H1 (cell line): ENCODE measurements around the gene KPNA4. TPM values are rescaled to one million over a fixed set of nuclear protein-coding genes. Genes with fewer than 3 reads are reported as not detected.

Experiments used
- CTCF ChIA-PET: fragments of 300-600 bp; sonication (Branson Sonifier 250); formaldehyde crosslinking; loops from one replicate; lab custom pipeline; 2021; ENCODE audit not compliant: partially characterized antibody; lab: Charles Lee
- POLR2A ChIA-PET: fragments of 300-600 bp; sonication (Branson Sonifier 250); formaldehyde crosslinking; loops from one replicate; lab custom pipeline; 2021; ENCODE audit warnings: inconsistent platforms; ENCODE audit not compliant: partially characterized antibody; lab: Charles Lee
- DNase-seq, 2 experiments: peaks; one replicate each; pipeline versions ENCODE4 v3.0.0 to v3.0.0-alpha.2; 2010 to 2022; ENCODE audit warnings: low spot score in 2 of 2, low read depth in 1 of 2, mixed read lengths in 1 of 2
- FAIRE-seq: peaks from 2 replicates; lab custom pipeline; 2011; peaks lifted over from hg19 to GRCh38; lab: Jason Lieb, UNC
- H2AFZ ChIP-seq: 2 replicates; pipeline ENCODE4 v1.8.1; 2012; ENCODE audit warnings: low read length, inconsistent platforms
- H2AK5ac ChIP-seq: 2 replicates; pipeline ENCODE4 v1.6.1; 2013; ENCODE audit warnings: low read depth, low read length
- H2BK120ac ChIP-seq: replicated peaks from 2 replicates; pipeline ENCODE3; 2013; ENCODE audit warnings: low read depth, low read length, inconsistent platforms
- H2BK12ac ChIP-seq: 2 replicates; pipeline ENCODE4 v1.6.1; 2013; ENCODE audit warnings: low read depth, low read length
- H2BK15ac ChIP-seq: 2 replicates; pipeline ENCODE4 v1.6.1; 2013; ENCODE audit warnings: low read length
- H2BK20ac ChIP-seq: 2 replicates; pipeline ENCODE4 v1.6.1; 2013; ENCODE audit warnings: low read length
- H2BK5ac ChIP-seq: 2 replicates; pipeline ENCODE4 v1.6.1; 2013; ENCODE audit warnings: low read depth, low read length
- H3K14ac ChIP-seq: 2 replicates; pipeline ENCODE4 v1.6.1; 2013; ENCODE audit warnings: inconsistent platforms; ENCODE audit not compliant: insufficient read length
- H3K18ac ChIP-seq: 2 replicates; pipeline ENCODE4 v1.6.1; 2013; ENCODE audit warnings: low read length; ENCODE audit errors: extremely low read depth
- H3K23ac ChIP-seq: 2 replicates; pipeline ENCODE4 v1.6.1; 2013; ENCODE audit warnings: inconsistent platforms; ENCODE audit not compliant: insufficient read length
- H3K23me2 ChIP-seq: 2 replicates; pipeline ENCODE4 v1.6.1; 2013; ENCODE audit warnings: low read depth, low read length
- H3K27ac ChIP-seq: 2 replicates; pipeline ENCODE4 v1.6.1; 2011; ENCODE audit warnings: low read depth, low read length, inconsistent platforms
- H3K27me3 ChIP-seq, 4 experiments: replicated peaks in 1 of 4; 1 replicate in 1 of 4; 2 replicates in 3 of 4; pipeline versions ENCODE4 v1.6.1 to v1.8.1; 2011 to 2013; ENCODE audit warnings: low read length in 3 of 4, mild to moderate bottlenecking in 3 of 4, inconsistent platforms in 2 of 4, mixed read lengths in 2 of 4, moderate library complexity in 1 of 4; ENCODE audit not compliant: control insufficient read depth in 3 of 4, insufficient read depth in 3 of 4; ENCODE audit errors: extremely low read depth in 1 of 4
- H3K36me3 ChIP-seq, 4 experiments: 2 replicates each; pipeline versions ENCODE4 v1.6.1 to v1.8.1; 2011 to 2013; ENCODE audit warnings: mild to moderate bottlenecking in 4 of 4, low read length in 3 of 4, moderate library complexity in 2 of 4, control low read depth in 1 of 4, inconsistent platforms in 1 of 4; ENCODE audit not compliant: insufficient read depth in 4 of 4, control insufficient read depth in 2 of 4
- H3K4ac ChIP-seq: replicated peaks from 2 replicates; pipeline ENCODE3; 2013; ENCODE audit warnings: low read length, low read depth, mixed read lengths, inconsistent platforms; ENCODE audit not compliant: insufficient read length
- H3K4me1 ChIP-seq, 4 experiments: replicated peaks in 1 of 4; 1 replicate in 1 of 4; 2 replicates in 3 of 4; pipeline versions ENCODE4 v1.6.1 to v1.8.1; 2011 to 2013; ENCODE audit warnings: low read length in 3 of 4, inconsistent platforms in 2 of 4, mixed read lengths in 1 of 4; ENCODE audit not compliant: insufficient read depth in 4 of 4, control insufficient read depth in 3 of 4
- H3K4me2 ChIP-seq, 2 experiments: 2 replicates each; pipeline versions ENCODE4 v1.6.1 to v1.8.1; 2011 to 2013; ENCODE audit warnings: low read depth in 2 of 2, low read length in 2 of 2, control low read depth in 1 of 2, inconsistent platforms in 1 of 2, mild to moderate bottlenecking in 1 of 2; ENCODE audit not compliant: insufficient read depth in 1 of 2
- H3K4me3 ChIP-seq, 4 experiments: fragments of 200-600, 300-600 bp in 1 of 4; sonication (generic), shearing (Covaris generic), sonication (Bioruptor Twin) in 1 of 4; 2 replicates each; pipeline versions ENCODE4 v1.5.1 to v1.8.1; 2011 to 2016; ENCODE audit warnings: low read length in 4 of 4, low read depth in 3 of 4, control low read depth in 2 of 4, inconsistent platforms in 2 of 4, mild to moderate bottlenecking in 2 of 4, mixed read lengths in 1 of 4, moderate library complexity in 1 of 4; ENCODE audit not compliant: insufficient read depth in 2 of 4; ENCODE audit errors: extremely low read depth in 1 of 4
- H3K56ac ChIP-seq: replicated peaks from 2 replicates; pipeline ENCODE3; 2013; ENCODE audit warnings: low read depth, mild to moderate bottlenecking, mixed read lengths, low read length, inconsistent platforms; ENCODE audit not compliant: insufficient read length
- H3K79me1 ChIP-seq: 2 replicates; pipeline ENCODE4 v1.6.1; 2013; ENCODE audit warnings: low read depth, low read length, control low read depth
- H3K79me2 ChIP-seq, 2 experiments: 2 replicates each; pipeline versions ENCODE4 v1.6.1 to v1.8.1; 2012 to 2013; ENCODE audit warnings: low read length in 2 of 2, mild to moderate bottlenecking in 2 of 2, inconsistent platforms in 1 of 2; ENCODE audit not compliant: insufficient read depth in 2 of 2, control insufficient read depth in 1 of 2
- H3K9ac ChIP-seq, 4 experiments: replicated peaks in 1 of 4; 1 replicate in 1 of 4; 2 replicates in 3 of 4; pipeline versions ENCODE4 v1.6.1 to v1.8.1; 2011 to 2013; ENCODE audit warnings: low read depth in 3 of 4, low read length in 3 of 4, control low read depth in 2 of 4, mild to moderate bottlenecking in 2 of 4, moderate library complexity in 2 of 4, inconsistent platforms in 1 of 4; ENCODE audit errors: extremely low read depth in 1 of 4
- H3K9me3 ChIP-seq, 2 experiments: 2 replicates each; pipeline versions ENCODE4 v1.6.1 to v1.8.1; 2012 to 2013; ENCODE audit warnings: mild to moderate bottlenecking in 2 of 2, moderate library complexity in 2 of 2, control low read depth in 1 of 2, inconsistent platforms in 1 of 2, low read depth in 1 of 2, low read length in 1 of 2, mixed read lengths in 1 of 2; ENCODE audit not compliant: insufficient read depth in 2 of 2
- H4K20me1 ChIP-seq, 2 experiments: replicated peaks in 1 of 2; 2 replicates each; pipeline versions ENCODE3 to v1.8.1; 2011 to 2013; ENCODE audit warnings: inconsistent platforms in 2 of 2, low read length in 2 of 2, mild to moderate bottlenecking in 1 of 2; ENCODE audit not compliant: insufficient read depth in 2 of 2, control insufficient read depth in 1 of 2
- H4K5ac ChIP-seq: 2 replicates; pipeline ENCODE4 v1.6.1; 2013; ENCODE audit warnings: low read length, low read depth, mixed read lengths, inconsistent platforms; ENCODE audit not compliant: insufficient read length
- H4K8ac ChIP-seq: 2 replicates; pipeline ENCODE4 v1.8.0; 2013; ENCODE audit warnings: mild to moderate bottlenecking, moderate library complexity, low read length, inconsistent platforms; ENCODE audit not compliant: insufficient read depth; ENCODE audit errors: extremely low read depth
- H4K91ac ChIP-seq: replicated peaks from 2 replicates; pipeline ENCODE3; 2013; ENCODE audit warnings: low read length, mixed read lengths, inconsistent platforms; ENCODE audit not compliant: insufficient read length
- CBX5 ChIP-seq: fragments of 300-800, 300-1000 bp; sonication (generic); IDR thresholded peaks from 2 replicates; pipeline ENCODE4 v1.7.1; 2016; ENCODE audit warnings: antibody characterized with exemption, low read length, low read depth
- CEBPB ChIP-seq: IDR thresholded peaks from 2 replicates; pipeline ENCODE4 v1.6.1; 2012; ENCODE audit warnings: low read depth, low read length
- GTF2F1 ChIP-seq: IDR thresholded peaks from 2 replicates; pipeline ENCODE4 v1.6.1; 2012; ENCODE audit warnings: low read depth, low read length, improper control_type of control experiment, borderline replicate concordance
- HDAC2 ChIP-seq, 2 experiments: fragments of 300-600 bp in 1 of 2; sonication (generic) in 1 of 2; IDR thresholded peaks; 2 replicates each; pipeline ENCODE4 v1.6.1; 2011 to 2012; ENCODE audit warnings: low read depth in 2 of 2, low read length in 2 of 2, mild to moderate bottlenecking in 2 of 2, moderate library complexity in 2 of 2, borderline replicate concordance in 1 of 2, inconsistent platforms in 1 of 2
- MAFK ChIP-seq: IDR thresholded peaks from 2 replicates; pipeline ENCODE4 v1.6.1; 2012; ENCODE audit warnings: low read depth, mild to moderate bottlenecking, improper control_type of control experiment, low read length
- NANOG ChIP-seq: IDR thresholded peaks from 2 replicates; pipeline ENCODE4 v1.6.1; 2011; ENCODE audit warnings: low read length, low read depth, mild to moderate bottlenecking, inconsistent platforms; ENCODE audit not compliant: insufficient read depth, poor library complexity, severe bottlenecking
- POLR2A ChIP-seq, 2 experiments: IDR thresholded peaks; 1 replicate in 1 of 2; 2 replicates in 1 of 2; pipeline ENCODE4 v1.6.1; 2011; ENCODE audit warnings: low read depth in 2 of 2, low read length in 2 of 2, mild to moderate bottlenecking in 2 of 2; ENCODE audit errors: control extremely low read depth in 1 of 2
- POU5F1 ChIP-seq: IDR thresholded peaks from 2 replicates; pipeline ENCODE4 v1.6.1; 2011; ENCODE audit warnings: low read depth, mild to moderate bottlenecking, low read length, moderate library complexity
- RAD21 ChIP-seq, 2 experiments: IDR thresholded peaks in 1 of 2; conservative IDR thresholded peaks in 1 of 2; 2 replicates each; pipeline ENCODE4 v1.6.1; 2011; ENCODE audit warnings: low read depth in 2 of 2, low read length in 2 of 2, improper control_type of control experiment in 1 of 2, inconsistent platforms in 1 of 2, mild to moderate bottlenecking in 1 of 2, moderate library complexity in 1 of 2
- RBBP5 ChIP-seq: IDR thresholded peaks from 2 replicates; pipeline ENCODE4 v1.7.1; 2012; ENCODE audit warnings: low read depth, mild to moderate bottlenecking, inconsistent platforms, low read length, moderate library complexity, borderline replicate concordance
- SIRT6 ChIP-seq: IDR thresholded peaks from one replicate; pipeline ENCODE4 v1.7.1; 2012; ENCODE audit warnings: low read length, inconsistent platforms
- SRF ChIP-seq: IDR thresholded peaks from 2 replicates; pipeline ENCODE4 v1.6.1; 2011; ENCODE audit warnings: mild to moderate bottlenecking, low read depth, low read length, moderate library complexity
- TCF12 ChIP-seq: IDR thresholded peaks from 2 replicates; pipeline ENCODE4 v1.6.1; 2011; ENCODE audit warnings: low read depth, mild to moderate bottlenecking, low read length
- WGBS, 2 experiments: shearing (Covaris generic) in 1 of 2; methylation state at CpG; one replicate each; pipeline versions ENCODE4 v1.1.6 to v1.1.7; 2013 to 2015; ENCODE audit warnings: low lambda C conversion rate in 2 of 2, mixed read lengths in 2 of 2, inconsistent platforms in 1 of 2, low coverage in 1 of 2, missing lambda C conversion rate in 1 of 2; ENCODE audit not compliant: insufficient replicate concordance in 2 of 2, insufficient coverage in 1 of 2, insufficient read length in 1 of 2; ENCODE audit errors: extremely low coverage in 1 of 2, missing lambda C conversion rate in 1 of 2; 5-methylcytosine and 5-hydroxymethylcytosine counted together
- polyA plus RNA-seq, 7 experiments: library from polyadenylated mRNA; depleted of rRNA in 3 of 7; stranded (reverse) in 5 of 7; unstranded in 2 of 7; fragments of >200 nt in 5 of 7; fragments of 200-250 nt in 2 of 7; gene quantifications; 1 replicate in 5 of 7; 2 replicates in 1 of 7; 4 replicates in 1 of 7; pipeline versions ENCODE4 v1.2.1 to v1.2.3, GENCODE V29; 2011 to 2013; ENCODE audit warnings: missing spikeins in 2 of 7, mixed read lengths in 2 of 7
- total RNA-seq: library from RNA; stranded (reverse); fragmentation: NEBNext Ultra II Directional; extraction: Animal tissue kit (Norgen Biotek cat#: 25700); gene quantifications from 2 replicates; pipeline ENCODE4 v1.2.1, GENCODE V29; 2021
- TF ChIP-seq, protein P1 (sequence below): IDR thresholded peaks from 2 replicates; pipeline ENCODE4 v1.6.1; 2011; ENCODE audit warnings: low read length, improper control_type of control experiment

Gene KPNA4
- total and polyA plus RNA-seq, 2 of the 8 experiments (the other 6 are each of a cell fraction or from before 2014, with no cell fraction given): 13.2 to 81.9 TPM

DNA sequence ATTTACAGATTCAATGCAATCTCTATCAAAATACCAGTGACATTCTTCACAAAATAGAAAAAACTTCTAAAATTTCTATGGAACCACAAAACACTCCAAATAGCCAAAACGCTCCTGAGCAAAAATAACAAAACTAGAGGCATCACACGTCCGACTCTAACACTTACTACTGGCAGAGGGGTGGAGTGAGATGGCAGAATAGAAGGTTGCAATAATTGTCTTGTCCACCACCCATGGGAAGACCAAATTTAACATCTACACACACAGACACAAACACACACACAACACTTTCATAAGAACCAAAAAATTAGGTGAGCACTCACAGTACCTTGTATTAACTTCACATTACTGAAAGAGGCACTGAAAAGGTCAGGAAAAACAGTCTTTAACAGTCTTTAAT is 21.3 kb upstream of the KPNA4 start:
- Histone ChIP-seq H3K56ac (no peak overlapping the region), H4K8ac (no peak overlapping the region), H3K27me3 (no peaks in the 10 kb centered on the region), H3K4me1 (no peaks in the 10 kb centered on the region), H3K79me2 (no peaks in the 10 kb centered on the region), H3K9me3 (no peaks in the 10 kb centered on the region), H3K9ac (no peak overlapping the region), H2BK20ac (no peak overlapping the region), H2AFZ (no peak overlapping the region), H4K91ac (no peak overlapping the region), H2BK15ac (no peak overlapping the region), H2BK12ac (no peak overlapping the region), H3K4ac (no peak overlapping the region), H3K4me3 (no peak overlapping the region), H3K23ac (no peak overlapping the region), H4K20me1 (no peaks in the 10 kb centered on the region), H3K23me2 (no peaks in the 10 kb centered on the region), H2BK5ac (no peak overlapping the region), H3K36me3 (no peaks in the 10 kb centered on the region), H2AK5ac (no peak overlapping the region), H4K5ac (no peak overlapping the region), H3K79me1 (no peaks in the 10 kb centered on the region), H3K14ac (no peak overlapping the region), H2BK120ac (no peak overlapping the region), H3K4me2 (no peak overlapping the region), H3K27ac (no peak overlapping the region), H3K18ac (no peak overlapping the region)
- DNase-seq (no peak), FAIRE-seq (no peak)
- CTCF ChIA-PET: no interaction called here
- POLR2A ChIA-PET: no interaction called here
- 72% methylated on average over 3 of the region's 3 CpGs; no CpG with 5 or more reads in 1 of the 2 experiments for WGBS, 2 experiments
- TF ChIP-seq CEBPB (no peak), MAFK (no peak), CBX5 (no peak), RBBP5 (no peak), HDAC2 (IDR thresholded peaks at IDR 0.05; ENCODE audit: borderline replicate concordance in 1 of 2, low read depth in 2 of 2, low read length in 2 of 2) (no peak), POLR2A (IDR thresholded peaks at IDR 0.05; ENCODE audit: control extremely low read depth in 1 of 2, low read depth in 2 of 2, low read length in 2 of 2) (no peak), GTF2F1 (no peak), NANOG (no peak), TCF12 (no peak), SRF (no peak), POU5F1 (no peak), SIRT6 (no peak), RAD21 (IDR thresholded peaks at IDR 0.05 in 1 of 2, conservative IDR thresholded peaks at IDR 0.05 in 1 of 2; ENCODE audit: low read depth in 2 of 2, low read length in 2 of 2) (no peak)
- TF ChIP-seq, protein P1, sequence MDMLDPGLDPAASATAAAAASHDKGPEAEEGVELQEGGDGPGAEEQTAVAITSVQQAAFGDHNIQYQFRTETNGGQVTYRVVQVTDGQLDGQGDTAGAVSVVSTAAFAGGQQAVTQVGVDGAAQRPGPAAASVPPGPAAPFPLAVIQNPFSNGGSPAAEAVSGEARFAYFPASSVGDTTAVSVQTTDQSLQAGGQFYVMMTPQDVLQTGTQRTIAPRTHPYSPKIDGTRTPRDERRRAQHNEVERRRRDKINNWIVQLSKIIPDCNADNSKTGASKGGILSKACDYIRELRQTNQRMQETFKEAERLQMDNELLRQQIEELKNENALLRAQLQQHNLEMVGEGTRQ: no peak
